HG02970 (cell line): ENCODE measurements around the gene CMBL.

Experiments
- ATAC-seq: cut with Tn5 transposase; IDR thresholded peaks from one replicate; pipeline ENCODE4 v1.9.1; 2021; ENCODE audit warnings: mild to moderate bottlenecking, moderate library complexity, moderate number of reproducible peaks; ENCODE audit not compliant: unreplicated experiment, low FRiP score

The CMBL gene

DNA sequence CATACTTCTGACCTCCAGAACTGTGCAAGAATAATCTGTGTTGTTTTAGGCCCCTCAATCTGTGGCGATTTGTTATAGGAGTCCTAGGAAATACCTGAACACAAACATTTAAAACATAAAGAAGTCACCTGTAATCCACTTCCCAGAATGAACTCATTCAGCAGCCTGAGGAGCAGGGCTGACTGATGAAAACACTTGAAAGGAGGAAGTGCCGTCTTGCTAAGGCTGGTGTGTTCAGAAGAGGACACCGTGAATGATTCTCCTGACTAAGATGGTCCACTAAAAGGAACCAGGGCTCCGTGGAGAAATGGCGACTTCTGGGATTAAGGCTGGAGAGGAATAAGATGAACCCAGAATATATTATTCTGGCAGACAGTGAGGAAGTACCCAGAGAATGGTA, 27.1 kb upstream of the CMBL start:
- ATAC-seq: no peak

DNA sequence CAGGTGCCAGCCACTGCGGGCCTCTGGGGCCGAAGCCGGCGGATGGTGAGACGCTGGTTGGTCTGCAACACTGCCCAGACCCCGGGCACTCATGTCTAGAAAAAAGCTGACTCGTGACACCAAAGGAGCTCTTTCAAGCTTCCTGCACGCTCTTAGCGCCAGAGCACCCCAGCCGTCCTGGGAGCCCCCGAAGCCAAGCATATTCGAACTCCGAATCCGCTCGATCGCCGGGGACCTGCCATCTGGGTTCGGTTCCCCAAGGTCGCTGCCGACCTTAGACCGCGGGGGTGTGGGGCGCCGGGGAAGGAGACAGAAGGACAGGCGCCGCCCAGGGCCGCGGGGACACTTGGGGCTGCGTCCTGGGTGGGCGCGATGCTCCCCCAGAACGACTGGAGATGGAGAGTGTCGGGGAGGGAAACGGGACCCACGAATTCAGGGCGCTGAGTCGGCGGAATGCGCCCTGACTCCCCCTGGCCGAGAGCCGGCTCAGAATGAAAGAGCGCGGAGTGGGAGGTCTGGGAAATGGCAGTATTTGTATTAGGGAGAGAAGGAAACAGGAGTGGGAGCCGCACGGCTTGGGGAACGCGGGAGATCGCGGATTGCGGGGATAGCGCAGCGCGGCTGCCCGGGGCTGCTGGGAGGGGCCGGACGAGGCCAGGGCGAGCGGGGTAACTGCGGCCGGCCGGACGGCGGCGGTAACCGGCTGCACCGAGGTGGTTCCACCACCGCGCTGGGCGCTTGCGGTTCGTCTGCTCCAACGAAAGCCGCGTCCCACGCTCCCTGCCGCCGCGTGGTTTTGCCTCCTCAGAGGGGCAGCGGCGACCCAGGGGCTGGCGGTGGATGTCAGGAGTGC, 25.7 kb upstream of the CMBL start:
- no peak for ATAC-seq

DNA sequence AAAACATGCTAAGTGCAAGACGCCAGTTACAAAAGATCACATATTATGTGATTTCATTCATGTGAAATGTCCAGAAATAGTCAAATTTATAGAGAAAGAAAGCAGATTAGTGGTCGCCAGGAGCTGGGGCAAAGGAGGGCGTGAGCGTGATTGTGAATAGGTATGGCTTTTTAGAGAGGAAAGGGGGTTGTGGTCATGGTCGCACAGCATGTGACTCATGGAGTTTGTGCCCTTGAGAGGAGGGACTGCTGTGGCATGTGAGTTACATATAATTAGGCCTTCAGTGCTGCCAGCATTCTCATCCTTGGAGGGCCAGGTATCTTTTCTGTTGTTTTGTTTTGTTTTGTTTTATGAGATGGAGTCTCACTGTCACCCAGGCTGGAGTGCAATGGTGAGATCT, 24.6 kb upstream of the CMBL start:
- ATAC-seq: no peak

DNA sequence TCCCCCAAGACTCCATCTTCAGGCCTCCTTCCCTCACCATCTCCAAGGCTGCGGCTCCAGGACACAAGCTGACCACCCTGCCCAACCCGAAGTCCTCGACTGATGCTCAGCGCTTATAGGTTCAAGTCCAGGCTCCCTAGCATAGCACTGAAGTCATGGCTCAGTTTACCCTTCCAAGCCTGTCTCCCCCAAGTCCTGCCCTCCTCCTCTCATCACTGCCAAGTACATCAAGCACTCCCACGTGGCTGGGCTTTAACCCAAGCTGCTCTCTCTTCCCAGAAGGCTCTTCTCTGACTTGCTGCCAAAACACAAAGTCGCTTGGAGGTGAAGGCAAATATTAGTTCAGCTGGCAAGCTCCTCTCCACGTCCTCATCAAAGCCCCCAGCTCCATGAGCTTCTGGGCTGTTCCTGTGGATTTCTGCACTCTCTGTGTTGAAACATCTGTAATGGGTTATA, 23.7 kb upstream of the CMBL start:
- ATAC-seq: no peak

DNA sequence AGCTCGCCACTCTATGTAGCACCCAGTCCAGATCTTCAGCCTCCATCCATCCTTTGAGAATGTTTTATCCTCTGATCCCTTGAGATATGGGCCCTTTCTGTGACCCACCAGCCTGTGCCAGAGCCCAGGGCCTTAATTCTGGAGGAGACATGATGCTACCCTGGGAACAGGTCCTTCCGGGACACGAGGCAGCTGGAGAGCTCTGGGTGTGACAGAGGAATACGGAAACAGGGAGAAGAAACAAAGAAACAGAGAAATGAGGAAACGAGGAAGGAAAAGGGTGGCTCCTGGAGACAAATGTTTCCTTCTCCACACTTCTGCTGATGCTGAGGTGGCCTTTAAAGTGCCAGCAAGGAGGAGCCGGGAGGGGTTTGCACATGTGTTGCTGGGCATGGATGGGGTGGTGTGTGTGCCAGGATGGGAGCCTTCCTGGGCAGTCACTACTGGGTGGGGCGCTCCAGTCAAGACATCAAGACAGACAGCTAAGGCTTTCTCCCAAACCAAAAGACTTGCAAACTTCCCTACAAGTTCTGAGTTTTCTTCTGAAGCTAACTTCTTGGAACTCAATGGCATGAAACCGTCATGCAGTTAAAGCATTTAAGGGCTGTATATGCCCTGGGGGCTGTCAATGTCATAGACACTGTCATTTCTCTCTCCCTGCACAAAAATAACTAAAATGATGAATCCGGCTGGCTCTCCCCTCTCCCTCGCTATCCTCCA, 23.0 kb upstream of the CMBL start:
- ATAC-seq: no peak

DNA sequence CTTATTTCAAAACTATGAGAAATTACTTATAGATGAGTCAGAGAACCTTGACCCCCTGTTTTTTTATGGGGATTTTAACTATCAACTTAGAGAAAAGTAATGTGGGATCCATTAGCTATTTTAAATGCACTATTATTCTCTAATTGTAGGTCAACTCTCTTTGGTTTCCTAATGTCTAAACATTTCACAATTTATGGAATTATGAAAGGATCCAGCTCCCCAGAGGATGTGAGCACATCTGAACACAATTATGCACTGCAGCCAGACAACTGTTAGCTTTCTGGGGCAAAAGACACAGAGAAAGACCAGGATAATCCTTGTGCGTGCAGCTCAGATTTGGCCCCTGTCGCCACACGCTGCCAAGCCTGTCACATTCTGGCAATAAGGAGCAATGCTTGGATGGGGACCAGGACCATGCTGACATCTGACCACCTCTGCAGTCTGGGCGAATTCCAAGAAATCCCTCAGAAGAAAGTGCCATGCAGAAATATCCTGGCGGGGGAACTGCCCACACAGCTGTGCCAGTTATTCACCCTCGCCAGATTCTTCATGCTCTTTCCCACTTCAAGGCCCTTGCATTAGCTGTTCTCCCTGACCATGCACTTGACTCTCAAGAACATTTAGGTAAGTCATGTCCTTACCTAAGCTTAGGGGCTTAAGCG, 22.2 kb upstream of the CMBL start:
- no peak for ATAC-seq

DNA sequence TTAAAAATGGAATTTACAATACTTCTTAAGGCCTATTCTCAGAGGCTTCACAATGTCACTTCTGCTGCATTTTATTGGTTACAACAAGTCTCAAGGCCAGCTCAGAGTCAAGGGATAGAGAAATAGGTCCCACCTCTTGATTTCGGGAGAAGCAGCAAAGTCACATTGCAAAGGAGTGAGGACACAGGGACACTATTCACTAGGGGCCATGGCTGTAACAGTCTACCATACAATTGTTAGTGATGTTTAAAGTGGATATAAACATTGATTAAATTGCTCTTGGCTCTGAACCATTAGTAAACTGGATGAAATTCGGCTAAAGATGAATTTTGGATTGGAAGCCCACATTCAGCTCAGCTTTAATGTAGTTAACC, 21.7 kb upstream of the CMBL start:
- no peak for ATAC-seq

DNA sequence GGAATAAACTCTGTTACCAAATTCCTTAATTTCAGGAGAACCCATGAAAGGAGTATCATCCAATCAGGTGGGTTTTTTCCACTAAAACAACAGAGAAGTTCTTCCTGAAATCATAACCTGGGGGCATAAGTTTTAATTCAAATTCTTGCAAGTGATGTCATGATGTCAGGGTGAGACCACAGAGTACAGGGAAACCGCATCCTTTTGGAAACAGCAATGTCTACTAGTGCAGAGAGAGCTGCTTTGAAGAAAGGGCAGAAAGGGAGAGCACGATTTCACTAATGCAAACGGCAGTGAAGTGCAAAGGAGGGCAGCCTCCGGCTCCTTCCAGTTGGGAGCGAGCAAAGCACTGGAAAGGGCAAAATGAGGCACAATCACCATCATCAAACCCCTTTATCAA, 20.6 kb upstream of the CMBL start:
- ATAC-seq: no peak

DNA sequence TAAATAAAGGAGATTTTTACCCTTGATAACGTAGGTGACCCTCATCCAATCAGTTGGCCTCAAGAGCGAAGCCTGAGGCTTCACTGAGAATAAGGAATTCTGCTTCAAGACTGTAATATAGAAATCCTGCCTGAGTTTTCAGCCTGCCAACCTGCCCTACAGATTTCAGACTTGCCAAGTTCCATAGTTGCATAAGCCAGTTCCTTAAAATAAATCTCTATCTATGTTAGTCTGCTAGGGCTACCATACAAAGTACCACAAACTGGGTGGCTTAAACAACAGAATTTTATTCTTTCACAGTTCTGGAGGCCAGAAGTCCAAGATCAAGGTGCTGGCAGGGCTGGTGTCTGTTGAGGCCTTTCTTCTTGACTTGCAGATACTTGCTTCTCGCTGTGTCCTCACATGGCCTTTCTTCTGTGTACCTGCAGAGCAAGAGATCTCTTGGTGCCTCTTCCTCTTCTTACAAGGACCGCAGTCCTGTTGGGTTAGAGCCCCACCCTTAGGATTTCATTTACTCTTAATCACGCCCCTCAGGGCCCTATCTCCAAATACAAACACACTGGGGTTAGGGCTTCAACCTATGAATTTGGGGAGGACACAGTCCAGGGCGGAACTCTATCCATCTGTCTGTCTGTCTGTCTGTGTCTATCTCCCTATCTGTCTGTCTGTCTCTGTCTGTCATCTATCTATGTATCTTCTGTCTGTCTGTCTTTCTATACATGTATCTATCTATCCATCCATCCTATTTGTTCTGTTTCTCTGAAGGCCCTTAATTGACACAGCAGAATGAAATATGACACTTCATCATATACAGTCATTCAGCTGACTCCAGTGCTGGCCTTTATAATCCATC, 17.0 kb upstream of the CMBL start:
- ATAC-seq: no peak

DNA sequence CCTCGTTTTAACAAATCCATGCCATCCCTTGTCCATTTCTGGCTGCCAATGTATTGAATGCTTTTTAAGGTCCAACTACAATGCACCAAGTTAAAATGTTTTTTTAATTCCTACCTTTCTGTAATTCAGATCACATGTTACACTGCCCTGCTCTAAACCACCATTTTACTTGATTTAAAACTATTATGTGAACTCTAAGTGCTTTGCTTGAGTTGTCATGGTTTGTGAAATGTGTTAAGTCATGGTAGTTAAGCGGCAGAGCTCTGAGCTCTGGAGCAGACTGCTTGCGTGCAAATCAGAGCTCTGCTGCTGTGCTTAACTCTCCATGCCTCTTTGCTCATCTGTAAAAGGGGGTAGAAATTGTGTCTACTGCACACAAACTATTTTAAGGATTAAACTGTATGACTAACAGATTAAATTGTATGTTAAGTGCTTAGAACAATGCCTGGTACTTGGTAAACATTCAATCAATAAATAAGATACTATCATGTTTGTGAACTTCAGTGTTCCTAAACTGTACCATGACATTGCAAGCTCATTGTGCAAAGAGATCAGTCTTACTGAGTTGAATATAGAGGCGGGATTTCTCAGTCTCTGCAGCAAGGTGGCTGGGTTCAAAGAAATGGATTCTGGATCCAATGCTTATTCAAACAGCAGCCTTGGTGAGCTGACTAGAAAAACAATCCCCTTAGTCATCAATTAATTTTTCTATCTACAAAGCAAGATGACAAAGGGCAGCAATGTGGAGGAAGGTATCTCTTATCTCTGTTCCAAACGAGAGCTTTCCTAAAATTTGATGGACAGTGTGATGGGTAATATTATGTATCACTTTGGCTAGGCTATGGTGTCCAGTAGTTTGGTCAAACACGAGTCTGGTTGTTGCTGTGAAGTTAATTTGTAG, 16.1 kb upstream of the CMBL start:
- no peak for ATAC-seq

DNA sequence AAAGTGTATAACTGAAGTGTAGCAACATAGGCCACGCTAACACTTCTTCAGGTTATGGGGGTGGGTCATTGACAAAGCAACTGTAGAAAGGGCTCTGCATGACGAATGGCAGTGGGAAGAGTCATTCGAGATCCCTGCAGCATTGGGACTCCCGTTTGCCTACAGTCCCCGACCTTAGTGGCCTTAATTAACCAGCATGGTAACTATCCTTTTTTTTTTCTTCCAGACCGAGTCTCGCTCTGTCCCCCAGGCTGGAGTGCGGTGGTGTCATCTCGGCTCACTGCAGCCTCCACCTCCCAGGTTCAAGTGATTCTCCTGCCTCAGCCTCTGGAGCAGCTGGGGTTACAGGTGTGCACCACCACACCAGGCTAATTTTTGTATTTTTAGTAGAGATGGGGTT, 14.2 kb upstream of the CMBL start:
- ATAC-seq: no peak

DNA sequence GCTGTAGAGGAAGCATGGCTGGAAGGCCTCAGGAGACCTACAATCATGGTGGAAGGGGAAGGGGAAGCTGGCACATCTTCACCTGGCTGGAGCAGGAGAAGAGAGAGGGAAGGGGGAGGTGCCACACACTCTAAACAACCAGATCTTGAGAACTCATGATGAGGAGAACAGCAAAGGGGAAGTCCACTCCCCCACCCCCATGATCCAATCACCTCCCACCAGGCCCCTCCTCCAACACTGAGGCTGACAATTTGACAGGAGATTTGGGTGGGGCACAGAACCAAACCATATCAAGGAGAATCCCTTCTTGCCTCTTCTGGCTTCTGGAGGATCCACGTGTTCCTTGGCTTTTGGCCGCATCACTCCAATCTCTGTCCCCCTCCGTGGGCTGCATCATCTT, 13.1 kb upstream of the CMBL start:
- ATAC-seq: no peak

DNA sequence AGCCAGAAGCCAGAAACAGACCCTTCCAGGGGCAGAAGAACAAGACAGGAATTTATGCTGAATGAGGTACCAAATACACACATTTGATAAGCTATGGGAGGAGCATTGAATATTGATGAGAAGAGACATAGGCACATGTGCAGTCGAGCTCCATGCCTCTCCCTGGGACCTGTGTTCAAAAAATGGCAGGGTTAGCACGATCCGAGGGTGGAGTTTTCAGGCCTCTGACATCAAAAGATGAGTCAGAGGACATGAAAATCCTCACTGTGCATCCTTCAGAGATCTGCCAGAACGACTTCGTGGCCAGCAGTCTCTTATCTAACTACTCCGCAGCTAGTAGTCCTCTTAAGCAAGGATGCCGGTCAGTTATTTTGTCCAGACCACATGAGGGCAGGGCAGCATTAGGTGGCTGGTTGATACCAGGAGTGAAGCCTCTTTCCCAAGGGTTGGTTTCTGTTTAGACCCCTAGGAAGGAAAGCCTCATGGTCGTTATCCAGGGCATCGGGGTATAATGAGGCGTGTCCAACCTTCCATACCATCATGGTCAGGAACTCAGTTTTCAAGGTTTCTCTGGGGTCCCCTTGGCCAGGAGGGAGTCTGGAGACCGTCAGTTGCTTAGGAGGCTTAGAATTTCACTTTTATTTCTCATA, 11.6 kb upstream of the CMBL start:
- ATAC-seq: no peak

DNA sequence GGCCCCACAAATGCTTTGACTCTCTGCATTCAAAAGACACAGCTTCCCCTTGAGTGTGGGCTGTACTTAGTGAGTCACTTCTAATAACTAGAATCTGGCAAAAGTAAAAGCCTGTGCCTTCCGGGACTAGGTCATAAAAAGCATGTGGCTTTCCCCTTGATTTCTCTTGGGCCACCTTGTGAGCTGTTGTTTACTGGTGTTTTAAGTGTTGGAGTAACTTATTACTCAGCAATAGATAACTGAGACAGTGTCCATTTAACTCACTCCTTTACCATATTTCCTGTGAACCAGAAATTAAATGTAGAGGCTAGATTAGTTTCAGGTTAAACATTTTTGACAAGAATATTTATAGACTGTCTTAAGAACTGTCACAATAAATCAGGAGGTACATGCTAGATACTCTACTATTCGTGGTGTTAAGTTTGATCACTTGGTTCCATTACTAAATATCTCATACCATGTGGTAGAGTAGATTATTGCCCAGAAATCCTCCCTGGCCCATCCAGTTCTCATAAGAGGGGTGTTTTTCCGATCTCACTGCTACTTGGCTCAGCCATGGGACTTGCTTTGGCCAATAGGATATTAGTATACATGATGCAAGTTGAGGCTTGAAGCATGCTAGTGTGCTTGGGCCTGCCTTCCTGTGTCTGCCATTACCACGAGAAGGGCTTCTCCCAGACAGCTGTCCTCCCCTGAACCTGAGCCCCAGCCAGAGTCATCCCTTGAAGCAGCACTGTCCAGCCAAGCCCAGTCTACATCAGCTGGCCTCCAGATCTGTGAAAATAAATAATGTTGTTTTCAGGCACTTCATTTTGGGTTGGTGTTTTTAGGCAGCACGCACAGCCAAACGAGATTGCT, 10.4 kb upstream of the CMBL start:
- no peak for ATAC-seq

DNA sequence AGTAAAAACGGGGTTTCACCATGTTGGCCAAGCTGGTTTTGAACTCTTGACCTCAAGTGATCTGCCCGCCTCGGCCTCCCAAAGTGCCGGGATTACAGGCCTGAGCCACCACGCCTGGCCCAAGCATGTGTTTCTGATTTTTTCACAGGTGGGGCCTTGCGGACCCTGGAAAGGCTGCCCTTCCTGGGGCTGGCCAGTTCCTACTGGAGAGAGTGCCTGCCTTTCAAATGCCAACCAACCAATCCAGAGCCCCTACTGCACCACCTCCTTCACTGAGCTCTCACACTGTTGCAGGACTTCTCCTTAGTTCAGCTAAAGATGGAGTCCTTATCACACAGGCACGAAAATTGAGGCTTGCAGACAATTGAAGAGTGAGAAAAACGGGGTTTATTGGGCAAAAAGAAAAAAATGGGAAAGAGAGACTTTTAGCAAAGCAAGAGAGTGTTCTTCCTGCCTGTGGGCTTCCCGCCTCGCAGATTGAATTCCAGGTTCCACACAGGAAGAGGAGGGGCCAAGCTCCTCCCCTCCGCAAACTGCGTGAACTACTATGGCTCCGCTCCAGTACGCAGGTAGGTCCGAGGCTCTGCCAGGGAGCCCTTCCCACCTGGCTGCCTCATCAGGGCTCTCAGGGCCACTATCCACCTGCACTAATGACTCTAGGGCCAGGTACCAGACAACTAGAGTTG, 8.3 kb upstream of the CMBL start:
- ATAC-seq: no peak

DNA sequence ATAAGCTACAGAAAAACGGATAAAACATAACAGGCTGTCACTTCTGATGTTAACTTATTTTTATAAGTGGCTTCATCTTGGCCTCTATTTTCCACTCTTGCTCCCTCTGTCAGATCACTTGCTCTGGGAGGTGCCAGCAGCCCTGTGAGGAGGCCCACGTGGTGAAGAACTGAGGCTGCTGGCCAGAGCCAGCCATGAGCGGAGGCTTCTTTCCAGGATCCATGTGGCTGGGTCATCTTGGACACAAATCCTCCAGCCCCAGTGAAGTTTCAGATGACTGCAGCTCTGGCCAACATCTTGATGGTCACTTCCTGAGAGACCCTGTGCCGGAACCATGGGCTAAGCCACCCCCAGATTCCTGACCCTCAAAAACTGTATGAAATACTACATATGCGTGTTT, 7.5 kb upstream of the CMBL start:
- no peak for ATAC-seq

DNA sequence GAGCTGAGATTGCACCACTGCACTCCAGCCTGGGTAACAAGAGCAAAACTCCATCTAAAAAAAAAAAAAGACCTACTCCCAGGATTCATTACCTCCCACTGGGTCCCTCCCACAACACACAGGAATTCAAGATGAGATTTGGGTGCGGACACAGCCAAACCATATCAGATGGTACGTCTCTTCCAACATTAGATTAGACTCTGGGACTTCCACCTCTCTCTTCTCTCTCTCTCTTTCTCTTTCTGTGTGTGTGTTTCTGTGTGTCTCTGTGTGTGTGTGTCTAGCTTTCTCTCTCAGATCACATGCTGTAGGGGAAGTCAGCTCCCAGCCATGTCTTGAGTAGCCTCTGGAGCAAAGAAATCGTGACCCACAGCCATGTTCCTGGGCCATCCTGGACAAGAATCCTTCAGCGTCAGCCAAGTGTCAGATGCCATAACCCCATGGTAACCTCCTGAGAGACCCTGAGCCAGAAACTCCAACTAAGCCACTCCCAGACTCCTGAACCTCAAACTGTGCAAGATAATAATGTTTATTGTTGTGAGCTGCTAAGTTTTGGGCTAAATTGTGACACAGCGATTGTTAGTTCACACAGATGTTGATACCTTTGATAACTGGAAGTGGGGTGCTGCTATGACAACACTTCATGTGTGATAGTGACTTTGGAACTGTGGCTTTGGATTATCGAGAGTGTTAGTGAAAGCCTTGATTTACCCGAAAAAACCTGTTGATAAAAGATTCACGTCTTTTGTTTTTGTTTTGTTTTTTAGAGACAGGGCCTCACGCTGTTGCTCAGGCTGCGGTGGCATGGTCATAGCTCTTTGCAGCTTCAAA, 4.1 kb upstream of the CMBL start:
- ATAC-seq: no peak
